Measurements from ENCODE around the gene TUBB6.

DNA sequence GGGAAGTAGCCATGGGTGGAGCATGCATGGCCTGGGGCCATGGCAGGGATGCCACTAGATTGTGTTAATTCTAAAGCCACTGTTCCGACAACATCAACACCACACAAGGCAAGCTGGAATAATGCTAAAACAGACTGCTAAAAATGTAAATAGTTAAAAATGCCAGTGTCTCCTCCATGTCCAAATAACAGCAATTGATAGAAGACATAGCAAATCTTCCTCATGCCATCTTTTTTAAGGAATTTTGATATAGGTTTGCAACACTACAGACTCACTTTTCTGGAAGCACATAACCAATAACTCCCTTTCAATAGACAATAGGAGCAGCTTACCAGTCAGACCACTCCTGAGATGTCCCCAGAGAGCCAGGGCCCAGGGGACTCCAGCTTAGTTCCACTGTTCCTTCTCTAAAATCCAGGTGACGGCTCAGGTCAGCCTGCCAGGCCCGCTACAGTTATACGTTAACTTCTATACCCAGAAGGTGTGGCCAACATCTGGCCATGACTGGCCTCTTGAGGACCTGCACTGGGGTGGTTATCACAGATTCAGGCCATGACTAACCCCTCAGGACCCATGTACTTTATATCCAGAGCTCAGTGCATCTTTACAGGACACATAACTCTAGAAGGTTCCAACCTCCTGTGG is 20.3 kb downstream of the TUBB6 start:
- TF ChIP-seq, protein P1, sequence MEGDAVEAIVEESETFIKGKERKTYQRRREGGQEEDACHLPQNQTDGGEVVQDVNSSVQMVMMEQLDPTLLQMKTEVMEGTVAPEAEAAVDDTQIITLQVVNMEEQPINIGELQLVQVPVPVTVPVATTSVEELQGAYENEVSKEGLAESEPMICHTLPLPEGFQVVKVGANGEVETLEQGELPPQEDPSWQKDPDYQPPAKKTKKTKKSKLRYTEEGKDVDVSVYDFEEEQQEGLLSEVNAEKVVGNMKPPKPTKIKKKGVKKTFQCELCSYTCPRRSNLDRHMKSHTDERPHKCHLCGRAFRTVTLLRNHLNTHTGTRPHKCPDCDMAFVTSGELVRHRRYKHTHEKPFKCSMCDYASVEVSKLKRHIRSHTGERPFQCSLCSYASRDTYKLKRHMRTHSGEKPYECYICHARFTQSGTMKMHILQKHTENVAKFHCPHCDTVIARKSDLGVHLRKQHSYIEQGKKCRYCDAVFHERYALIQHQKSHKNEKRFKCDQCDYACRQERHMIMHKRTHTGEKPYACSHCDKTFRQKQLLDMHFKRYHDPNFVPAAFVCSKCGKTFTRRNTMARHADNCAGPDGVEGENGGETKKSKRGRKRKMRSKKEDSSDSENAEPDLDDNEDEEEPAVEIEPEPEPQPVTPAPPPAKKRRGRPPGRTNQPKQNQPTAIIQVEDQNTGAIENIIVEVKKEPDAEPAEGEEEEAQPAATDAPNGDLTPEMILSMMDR (conservative IDR thresholded peaks at IDR 0.05 in 1 of 2, IDR thresholded peaks at IDR 0.05 in 1 of 2; ENCODE audit: extremely low read depth in 1 of 2, insufficient read depth in 1 of 2, low read depth in 1 of 2, low read length in 2 of 2) = no peak
- TF ChIP-seq EZH2 (IDR thresholded peaks at IDR 0.05; ENCODE audit: borderline replicate concordance, low read length) = no peak

Measured in mammary epithelial cell (primary cell).